K562 (cell line): Measurements from ENCODE around the gene KCNQ2. TPM values are rescaled to one million over a fixed set of nuclear protein-coding genes. Genes with fewer than 3 reads are reported as not detected.

Experiments
- ATAC-seq: fragments of 200-7000 bp; cut with Tn5 transposase; 3 replicates; pipeline ENCODE4 v1.9.1; 2020; ENCODE audit warnings: moderate library complexity
- BruUV-seq: library from RNA; stranded (reverse); fragments of 400-500 nt; replicated peaks from 2 replicates; lab custom pipeline; 2021; lab: Mats Ljungman, UMichigan
- CTCF ChIA-PET: fragments of 300-600 bp; formaldehyde crosslinking; extraction: SDS; loops from one replicate; lab custom pipeline; 2021; ENCODE audit warnings: low intra/inter-chr PET ratio; lab: Yijun Ruan, JAX
- POLR2A ChIA-PET: fragments of 300-600, 350-650 bp; sonication (Branson Sonifier 250); formaldehyde crosslinking; extraction: SDS; loops from one replicate; lab custom pipeline; 2021; ENCODE audit warnings: antibody characterized with exemption, inconsistent platforms; lab: Yijun Ruan, JAX
- DNase-seq, 4 experiments: peaks; one replicate each; pipeline versions ENCODE4 v3.0.0 to v3.0.0-alpha.2; 2011 to 2018; ENCODE audit warnings: low spot score in 3 of 4, mixed read lengths in 3 of 4; ENCODE audit errors: extremely low read depth in 1 of 4
- FAIRE-seq: peaks from 2 replicates; lab custom pipeline; 2011; peaks lifted over from hg19 to GRCh38; lab: Jason Lieb, UNC
- H2AFZ ChIP-seq: 2 replicates; pipeline ENCODE4 v1.6.0; 2011; ENCODE audit warnings: low read depth, low read length, control low read depth, inconsistent platforms
- H3K27ac ChIP-seq: fragments of 200-600 bp; 3 replicates; pipeline ENCODE4 v1.8.0; 2011; ENCODE audit warnings: low read depth, mild to moderate bottlenecking, control low read depth, inconsistent platforms, low read length, moderate library complexity, mixed read lengths; ENCODE audit errors: extremely low read depth
- H3K27me3 ChIP-seq, 2 experiments: fragments of 300-600 bp in 1 of 2; 2 replicates in 1 of 2; 3 replicates in 1 of 2; pipeline versions ENCODE4 v1.6.0 to v1.8.0; 2011; ENCODE audit warnings: inconsistent platforms in 2 of 2, low read length in 2 of 2, mild to moderate bottlenecking in 1 of 2, mixed read lengths in 1 of 2, moderate library complexity in 1 of 2; ENCODE audit not compliant: control insufficient read depth in 2 of 2, insufficient read depth in 2 of 2
- H3K36me3 ChIP-seq: fragments of 300-600 bp; 3 replicates; pipeline ENCODE4 v1.8.0; 2011; ENCODE audit warnings: mild to moderate bottlenecking, low read length, inconsistent platforms; ENCODE audit not compliant: control insufficient read depth, insufficient read depth
- H3K4me1 ChIP-seq, 2 experiments: fragments of 200-600 bp in 1 of 2; replicated peaks in 1 of 2; 2 replicates in 1 of 2; 3 replicates in 1 of 2; pipeline versions ENCODE4 v1.5.1 to v1.8.0; 2011; ENCODE audit warnings: inconsistent platforms in 2 of 2, low read length in 2 of 2, mild to moderate bottlenecking in 1 of 2, mixed read lengths in 1 of 2, moderate library complexity in 1 of 2; ENCODE audit not compliant: control insufficient read depth in 2 of 2, insufficient read depth in 2 of 2
- H3K4me2 ChIP-seq: 2 replicates; pipeline ENCODE4 v1.6.1; 2011; ENCODE audit warnings: low read length, control low read depth, inconsistent platforms, mixed read lengths; ENCODE audit not compliant: insufficient read depth
- H3K4me3 ChIP-seq: fragments of 200-600 bp; sonication (generic), shearing (Covaris generic); 2 replicates; pipeline ENCODE4 v1.5.1; 2016; ENCODE audit warnings: control low read depth, inconsistent platforms
- H3K79me2 ChIP-seq: fragments of 200-600 bp; 3 replicates; pipeline ENCODE4 v1.8.0; 2011; ENCODE audit warnings: low read length, inconsistent platforms; ENCODE audit not compliant: control insufficient read depth, insufficient read depth
- H3K9ac ChIP-seq, 2 experiments: 2 replicates each; pipeline versions ENCODE4 v1.6.0 to v1.6.1; 2011; ENCODE audit warnings: low read depth in 2 of 2, low read length in 2 of 2, control low read depth in 1 of 2, inconsistent platforms in 1 of 2, mild to moderate bottlenecking in 1 of 2, mixed read lengths in 1 of 2; ENCODE audit not compliant: insufficient read depth in 1 of 2
- H3K9me1 ChIP-seq: one replicate; pipeline ENCODE4 v1.6.0; 2011; ENCODE audit warnings: inconsistent platforms, mild to moderate bottlenecking, low read length, moderate library complexity; ENCODE audit not compliant: control insufficient read depth, insufficient read depth
- H3K9me3 ChIP-seq: replicated peaks from 2 replicates; pipeline ENCODE4 v1.5.1; 2011; ENCODE audit warnings: low read depth, low read length, inconsistent platforms; ENCODE audit not compliant: control insufficient read depth, insufficient read depth
- H4K20me1 ChIP-seq: replicated peaks from 2 replicates; pipeline ENCODE4 v1.6.1; 2011; ENCODE audit warnings: low read length, inconsistent platforms, mixed read lengths; ENCODE audit not compliant: control insufficient read depth, insufficient read depth
- BRD9 ChIP-seq: fragments of 450-650 bp; IDR thresholded peaks from 2 replicates; pipeline ENCODE4 v1.6.1; 2018; ENCODE audit warnings: low read depth; ENCODE audit not compliant: partially characterized antibody
- MAX ChIP-seq: sonication (generic); formaldehyde crosslinking; IDR thresholded peaks from 2 replicates; pipeline ENCODE4 v1.9.0; 2022; ENCODE audit warnings: mild to moderate bottlenecking, missing genetic modification reagents
- PHB2 ChIP-seq: fragments of 450-650 bp; IDR thresholded peaks from 2 replicates; pipeline ENCODE4 v1.6.1; 2017; ENCODE audit warnings: low read depth
- SRSF3 ChIP-seq: fragments of 200-400 bp; formaldehyde crosslinking; IDR thresholded peaks from 2 replicates; pipeline ENCODE4 v1.6.1; 2016; ENCODE audit warnings: mild to moderate bottlenecking, low read length, moderate library complexity; ENCODE audit not compliant: insufficient read depth
- ZNF449 ChIP-seq: fragments of 250-450 bp; sonication (Bioruptor Pico); IDR thresholded peaks from 2 replicates; pipeline ENCODE4 v1.8.0; 2022; ENCODE audit warnings: moderate library complexity, mild to moderate bottlenecking, inconsistent platforms
- WGBS: fragments of 100-300 bp; shearing (Covaris generic); methylation state at CpG from one replicate; pipeline ENCODE4 v1.1.6; 2016; ENCODE audit warnings: low coverage, mixed read lengths; ENCODE audit not compliant: insufficient coverage; ENCODE audit errors: missing lambda C conversion rate; 5-methylcytosine and 5-hydroxymethylcytosine counted together
- in situ Hi-C: fragments of 300-500 bp; cut with MboI; formaldehyde crosslinking; loops from 4 replicates; pipeline ENCODE4 v1.15.0; 2018; ENCODE audit warnings: inconsistent platforms, mixed read lengths
- intact Hi-C: fragments of 100-400 bp; cut with micrococcal nuclease; formaldehyde crosslinking; loops from 2 replicates; pipeline ENCODE4 v1.14.2; 2022
- polyA plus RNA-seq, 8 experiments: library from polyadenylated mRNA; depleted of rRNA in 4 of 8; stranded (reverse) in 5 of 8; unstranded in 3 of 8; fragments of >200 nt; fragmentation: Nextera tagmentation in 2 of 8; fragmentation: Illumina TruSeq in 1 of 8; extraction: Ambion mirVana in 2 of 8; extraction: Trizol in 1 of 8; gene quantifications; 2 replicates each; pipeline versions ENCODE4 v1.2.1 to v1.2.3, GENCODE V29; 2011 to 2014; ENCODE audit warnings: inconsistent platforms in 1 of 8, missing spikeins in 1 of 8
- total RNA-seq, 7 experiments: library from RNA; depleted of rRNA in 6 of 7; stranded (reverse); fragments of >200 nt in 6 of 7; fragmentation: Illumina TruSeq in 2 of 7; extraction: Trizol in 2 of 7; gene quantifications; 2 replicates each; pipeline versions ENCODE4 v1.2.1 to v1.2.3, GENCODE V29; 2011 to 2021; ENCODE audit warnings: low replicate concordance in 1 of 7

The KCNQ2 gene
- total and polyA plus RNA-seq, 9 of the 15 experiments (the other 6 are each of a cell fraction or from before 2014, with no cell fraction given) = 0.13 to 0.16 TPM; not detected in 7

GRCh38 chr20:63471717-63471980 is 806 bp downstream of the KCNQ2 start:
- WGBS = 25% methylated on average over 4 of the region's 27 CpGs
- Histone ChIP-seq H3K9me1 (no peaks in the 10 kb centered on the region), H3K4me2 (no peak overlapping the region), H3K79me2 (no peaks in the 10 kb centered on the region), H3K9ac (no peak overlapping the region), H3K4me3 (no peak overlapping the region), H2AFZ (no peak overlapping the region), H3K27ac (no peak overlapping the region), H3K27me3 (peaks cover 33 to 84% of the 10 kb centered on the region in 2 experiments), H3K36me3 (no peaks in the 10 kb centered on the region), H3K4me1 (peaks cover 0 to 28% of the 10 kb centered on the region in 2 experiments; a peak in 2 of 5 replicates), H4K20me1 (peaks cover 24% of the 10 kb centered on the region), H3K9me3 (no peaks in the 10 kb centered on the region)
- in situ Hi-C loops (no loop called here), intact Hi-C loops (no loop called here)
- FAIRE-seq = no peak
- ATAC-seq = no peak
- BruUV-seq = no TSS peak
- CTCF ChIA-PET = no interaction called here
- no peak for DNase-seq
- no peak for TF ChIP-seq ZNF449
- TF ChIP-seq PHB2 = no peak
- no peak for TF ChIP-seq SRSF3
- no peak for TF ChIP-seq MAX (CRISPR knock-in tag)
- TF ChIP-seq BRD9 = no peak
- TF ChIP-seq, all 486 proteins: peak for 0
- POLR2A ChIA-PET = interaction anchor here (0.5 to 1.4 kb wide), 2 partner anchors 9 to 19 kb away, joined by 3 to 6 read pairs; no protein-coding TSS in a partner anchor
